Colonic mucosa (tissue), 4 donors: Measurements from ENCODE around the gene PVRIG. TPM values are rescaled to one million over a fixed set of nuclear protein-coding genes. Genes with fewer than 3 reads are reported as not detected.
"Not testable (repeated sequence)": the region's sequence is repeated elsewhere in the genome, so short reads cannot be mapped to it uniquely, and the experiment has no call there.

ENCODE experiments used
- DNase-seq: peaks from one replicate; pipeline ENCODE4 v3.0.0-alpha.2; 2020
- H3K27ac ChIP-seq: fragments of 200-600 bp; one replicate; pipeline ENCODE4 v1.8.0; 2021
- H3K27me3 ChIP-seq: fragments of 200-600 bp; one replicate; pipeline ENCODE4 v1.8.0; 2021
- H3K36me3 ChIP-seq: fragments of 200-600 bp; one replicate; pipeline ENCODE4 v1.8.0; 2021
- H3K4me1 ChIP-seq: fragments of 200-600 bp; one replicate; pipeline ENCODE4 v1.8.0; 2021; ENCODE audit warnings: mild to moderate bottlenecking
- H3K4me3 ChIP-seq: fragments of 200-600 bp; one replicate; pipeline ENCODE4 v1.8.0; 2021
- H3K9ac ChIP-seq, 2 donors: one replicate each; pipeline ENCODE4 v1.7.0; 2013; ENCODE audit warnings: control low read depth in 2 of 2, low read depth in 2 of 2, low read length in 2 of 2
- H3K9me3 ChIP-seq: fragments of 200-600 bp; one replicate; pipeline ENCODE4 v1.8.0; 2021
- CTCF ChIP-seq: fragments of 200-600 bp; IDR thresholded peaks from one replicate; pipeline ENCODE4 v1.8.0; 2022; ENCODE audit warnings: antibody characterized with exemption, mild to moderate bottlenecking
- intact Hi-C: fragments of 100-400 bp; cut with DNase I; formaldehyde crosslinking; loops from one replicate; pipeline ENCODE4 v1.14.1; 2022
- total RNA-seq, 2 donors: library from RNA; stranded (reverse); fragmentation: NEBNext Ultra II Directional in 1 of 2; extraction: Animal tissue kit (Norgen Biotek cat#: 25700) in 1 of 2; gene quantifications; one replicate each; pipeline ENCODE4 v1.2.1, GENCODE V29; 2021
- donor health status: healthy.
- donor health status: DM: no; HTN: no; CAD: no.
- donor health status: DM: no; HTN: no; CAD: no.

The PVRIG gene
- total RNA-seq, 2 donors from 2014 or later: 0.53 to 1.4 TPM

DNA sequence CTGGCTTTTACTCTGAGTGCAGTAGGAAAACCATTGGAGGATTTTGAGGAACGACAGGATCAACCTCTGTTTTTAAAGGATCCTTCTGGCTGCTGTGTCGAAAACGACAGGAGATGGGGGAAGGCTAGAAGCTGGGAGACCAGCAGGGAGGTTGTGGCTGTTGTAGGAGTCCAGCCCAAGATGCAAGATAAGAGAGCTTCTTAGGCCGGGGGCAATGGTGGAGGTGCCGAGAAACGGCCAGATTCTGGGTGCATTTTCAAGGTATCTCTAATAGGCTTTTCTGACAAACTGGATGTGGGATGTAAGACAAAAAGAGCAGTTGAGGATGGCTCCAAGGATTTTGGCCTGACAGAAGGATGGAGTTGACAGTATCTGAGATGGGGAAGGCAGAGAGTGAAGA lies 10.3 kb upstream of the PVRIG start:
- H3K9ac ChIP-seq: peak overlapping the region; percentile 27 to 35
- no peaks in the 10 kb centered on the region for H3K27me3 ChIP-seq
- peaks cover 3% of the 10 kb centered on the region for H3K4me1 ChIP-seq
- intact Hi-C loops: no loop called here
- no peaks in the 10 kb centered on the region for H3K9me3 ChIP-seq
- no peak for DNase-seq
- H3K36me3 ChIP-seq: no peaks in the 10 kb centered on the region
- no peak overlapping the region for H3K27ac ChIP-seq
- no peak for TF ChIP-seq CTCF
- no peak overlapping the region for H3K4me3 ChIP-seq

- no peaks in the 10 kb centered on the region for H3K9me3 ChIP-seq
- no peak overlapping the region for H3K4me3 ChIP-seq
- no peak overlapping the region for H3K27ac ChIP-seq
- H3K9ac ChIP-seq: no peak overlapping the region
- intact Hi-C loops: loop anchor here (5.0 kb wide), 1 partner anchor 69 kb away; no protein-coding TSS in a partner anchor
- TF ChIP-seq CTCF: no peak
- DNase-seq: no peak
- H3K27me3 ChIP-seq: no peaks in the 10 kb centered on the region
- H3K36me3 ChIP-seq: no peaks in the 10 kb centered on the region
- peaks cover 3% of the 10 kb centered on the region for H3K4me1 ChIP-seq
These were observed 8.9 kb upstream of the PVRIG start for GRCh38 chr7:100210805-100211204.

GRCh38 chr7:100211342-100211780 lies 8.4 kb upstream of the PVRIG start:
- Histone ChIP-seq H3K27ac (no peak overlapping the region), H3K9ac (no peak overlapping the region), H3K4me3 (no peak overlapping the region), H3K36me3 (no peaks in the 10 kb centered on the region), H3K27me3 (no peaks in the 10 kb centered on the region), H3K4me1 (peaks cover 3% of the 10 kb centered on the region), H3K9me3 (no peaks in the 10 kb centered on the region)
- no peak for DNase-seq
- TF ChIP-seq CTCF: no peak
- intact Hi-C loops: loop anchor here (5.0 kb wide), 1 partner anchor 69 kb away; no protein-coding TSS in a partner anchor

GRCh38 chr7:100212631-100213286 lies 7.0 kb upstream of the PVRIG start:
- Histone ChIP-seq H3K4me3 (no peak overlapping the region), H3K4me1 (peaks cover 3% of the 10 kb centered on the region), H3K27me3 (no peaks in the 10 kb centered on the region), H3K9me3 (no peaks in the 10 kb centered on the region), H3K27ac (no peak overlapping the region), H3K36me3 (no peaks in the 10 kb centered on the region), H3K9ac (peak overlapping the region in 1 of 2 donors; percentile 1)
- TF ChIP-seq CTCF: no peak
- DNase-seq: no peak
- intact Hi-C loops: loop anchor here (5.0 kb wide), 1 partner anchor 70 kb away; no protein-coding TSS in a partner anchor

DNA sequence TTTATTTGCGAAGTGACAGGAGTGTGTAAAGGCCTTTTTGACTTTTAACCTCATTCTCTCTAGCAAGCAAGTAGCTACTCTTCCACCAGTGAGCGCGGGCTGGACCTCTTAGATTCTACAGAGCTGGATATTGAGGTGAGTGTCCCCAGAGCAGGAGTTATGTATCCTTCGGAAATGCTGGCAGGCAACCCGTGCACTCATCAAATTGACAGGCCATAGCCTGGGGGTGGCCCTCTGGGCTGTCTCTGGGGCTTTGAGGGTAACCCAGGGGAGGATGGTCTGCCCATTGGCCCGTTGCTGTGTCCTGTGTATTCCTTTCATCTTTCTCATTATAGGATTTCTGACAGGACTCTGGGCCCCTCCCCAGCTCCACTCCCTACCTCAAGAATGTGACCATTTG lies 6.1 kb upstream of the PVRIG start:
- TF ChIP-seq CTCF: no peak
- no peaks in the 10 kb centered on the region for H3K27me3 ChIP-seq
- intact Hi-C loops: loop anchor here (5.0 kb wide), 1 partner anchor 71 kb away; no protein-coding TSS in a partner anchor
- no peak for DNase-seq
- H3K36me3 ChIP-seq: no peaks in the 10 kb centered on the region
- no peaks in the 10 kb centered on the region for H3K9me3 ChIP-seq
- H3K4me3 ChIP-seq: no peak overlapping the region
- H3K27ac ChIP-seq: no peak overlapping the region
- peak overlapping the region in 1 of 2 donors; percentile 1 for H3K9ac ChIP-seq
- H3K4me1 ChIP-seq: peaks cover 3% of the 10 kb centered on the region

DNA sequence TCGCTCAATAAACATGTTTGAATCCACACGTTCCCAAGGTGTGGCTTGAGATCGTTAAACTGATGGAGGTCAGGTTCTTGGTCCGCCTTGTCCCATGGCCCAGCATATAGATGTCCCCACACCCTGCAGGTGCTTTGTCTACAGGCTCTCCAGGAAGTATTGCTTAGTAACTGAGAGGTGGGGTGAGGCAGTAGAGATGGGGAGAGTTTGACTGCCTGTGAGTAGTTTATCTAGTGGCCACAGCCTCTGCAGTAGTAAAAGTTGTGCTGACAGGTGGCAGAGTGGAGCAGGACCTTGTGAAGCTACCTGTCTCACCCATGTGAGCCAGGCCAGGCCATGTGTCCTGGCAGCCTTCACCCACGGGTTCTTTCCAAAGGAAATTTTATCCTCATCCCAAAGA lies 5.4 kb upstream of the PVRIG start:
- not testable (repeated sequence) for H3K9ac ChIP-seq, H3K27ac ChIP-seq, H3K36me3 ChIP-seq, H3K27me3 ChIP-seq, H3K9me3 ChIP-seq, H3K4me1 ChIP-seq, H3K4me3 ChIP-seq
- peak; percentile 75 for DNase-seq
- intact Hi-C loops: loop anchor here (5.0 kb wide), 1 partner anchor 72 kb away; no protein-coding TSS in a partner anchor
